Measurements from ENCODE around the gene ZNF438. TPM values are rescaled to one million over a fixed set of nuclear protein-coding genes. Genes with fewer than 3 reads are reported as not detected.
A peak's percentile ranks its signal among the peaks of the same experiment; 100 is the strongest.

Gene ZNF438
- total and polyA plus RNA-seq, 4 donors = 7.8 to 19.2 (median 10.2) TPM

GRCh38 chr10:30857803-30858202 lies 173.9 kb downstream of the ZNF438 start:
- Histone ChIP-seq H3K9ac (ENCODE audit: insufficient read depth in 1 of 2, low read length in 2 of 2) (no peak overlapping the region), H3K27ac (ENCODE audit: low read depth in 1 of 2, low read length in 1 of 2) (peak overlapping the region; percentile 77 to 80), H3K27me3 (ENCODE audit: control insufficient read depth in 3 of 3, insufficient read depth in 3 of 3, low read length in 2 of 3) (no peaks in the 10 kb centered on the region), H3K9me3 (ENCODE audit: control insufficient read depth in 4 of 4, insufficient read depth in 3 of 4, low read length in 3 of 4) (no peaks in the 10 kb centered on the region), H3K4me3 (no peak overlapping the region), H3K4me1 (ENCODE audit: control insufficient read depth in 5 of 5, insufficient read depth in 5 of 5, low read length in 5 of 5) (peaks cover 0 to 30% (median 6%) of the 10 kb centered on the region in 5 donors), H3K36me3 (ENCODE audit: control insufficient read depth in 4 of 4, insufficient read depth in 4 of 4, low read length in 4 of 4) (no peaks in the 10 kb centered on the region)
- 23 to 35% methylated on average over 3 of the region's 3 CpGs for WGBS, 2 donors
- ATAC-seq (ENCODE audit: insufficient read depth, low FRiP score) (peak; percentile 38), DNase-seq (peak; percentile 49 to 84 (median 73))
- no peak for TF ChIP-seq CTCF (IDR thresholded peaks at IDR 0.05; ENCODE audit: control extremely low read depth, extremely low read depth)

GRCh38 chr10:30855131-30855530 lies 176.5 kb downstream of the ZNF438 start:
- Histone ChIP-seq H3K27ac (ENCODE audit: low read depth in 1 of 2, low read length in 1 of 2) (no peak overlapping the region), H3K4me3 (no peak overlapping the region), H3K36me3 (ENCODE audit: control insufficient read depth in 4 of 4, insufficient read depth in 4 of 4, low read length in 4 of 4) (peaks cover 0 to 2% (median 0%) of the 10 kb centered on the region in 4 donors), H3K9me3 (ENCODE audit: control insufficient read depth in 4 of 4, insufficient read depth in 3 of 4, low read length in 3 of 4) (no peaks in the 10 kb centered on the region), H3K4me1 (ENCODE audit: control insufficient read depth in 5 of 5, insufficient read depth in 5 of 5, low read length in 5 of 5) (peaks cover 0 to 6% (median 6%) of the 10 kb centered on the region in 5 donors), H3K27me3 (ENCODE audit: control insufficient read depth in 3 of 3, insufficient read depth in 3 of 3, low read length in 2 of 3) (no peaks in the 10 kb centered on the region), H3K9ac (ENCODE audit: insufficient read depth in 1 of 2, low read length in 2 of 2) (no peak overlapping the region)
- 89 to 90% methylated on average over 5 of the region's 5 CpGs for WGBS, 2 donors
- ATAC-seq (ENCODE audit: insufficient read depth, low FRiP score) (no peak), DNase-seq (no peak)
- no peak for TF ChIP-seq CTCF (IDR thresholded peaks at IDR 0.05; ENCODE audit: control extremely low read depth, extremely low read depth)

GRCh38 chr10:30854656-30855055 lies 177.0 kb downstream of the ZNF438 start:
- WGBS, 2 donors = 31 to 39% methylated on average over 4 of the region's 4 CpGs
- Histone ChIP-seq H3K27me3 (ENCODE audit: control insufficient read depth in 3 of 3, insufficient read depth in 3 of 3, low read length in 2 of 3) (no peaks in the 10 kb centered on the region), H3K9me3 (ENCODE audit: control insufficient read depth in 4 of 4, insufficient read depth in 3 of 4, low read length in 3 of 4) (no peaks in the 10 kb centered on the region), H3K4me1 (ENCODE audit: control insufficient read depth in 5 of 5, insufficient read depth in 5 of 5, low read length in 5 of 5) (peaks cover 0 to 6% (median 6%) of the 10 kb centered on the region in 5 donors), H3K36me3 (ENCODE audit: control insufficient read depth in 4 of 4, insufficient read depth in 4 of 4, low read length in 4 of 4) (peaks cover 0 to 6% (median under 1%) of the 10 kb centered on the region in 4 donors), H3K27ac (ENCODE audit: low read depth in 1 of 2, low read length in 1 of 2) (no peak overlapping the region), H3K9ac (ENCODE audit: insufficient read depth in 1 of 2, low read length in 2 of 2) (no peak overlapping the region), H3K4me3 (no peak overlapping the region)
- TF ChIP-seq CTCF (IDR thresholded peaks at IDR 0.05; ENCODE audit: control extremely low read depth, extremely low read depth) = no peak
- DNase-seq (no peak), ATAC-seq (ENCODE audit: insufficient read depth, low FRiP score) (no peak)

DNA sequence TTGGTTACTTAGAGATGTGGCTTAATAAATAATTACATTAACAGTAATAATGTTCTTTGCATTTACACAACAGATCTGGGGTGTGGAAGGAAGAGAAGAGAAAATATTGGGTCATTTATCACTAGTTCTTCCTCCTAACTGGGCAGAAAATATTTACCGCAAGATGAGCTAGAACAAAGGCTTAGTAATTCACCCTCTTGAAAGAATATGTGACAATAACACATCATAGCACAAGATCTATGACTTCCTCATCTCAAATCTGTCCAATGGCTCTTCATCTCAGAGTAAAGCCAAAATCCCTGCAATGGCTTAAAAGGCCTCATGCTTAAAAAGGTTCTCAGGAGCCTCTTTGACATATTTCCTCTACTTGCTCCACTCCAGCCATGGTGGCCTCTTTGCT lies 178.6 kb downstream of the ZNF438 start:
- no peak for ATAC-seq (ENCODE audit: insufficient read depth, low FRiP score)
- DNase-seq = no peak
- Histone ChIP-seq H3K9me3 (ENCODE audit: control insufficient read depth in 4 of 4, insufficient read depth in 3 of 4, low read length in 3 of 4) (no peaks in the 10 kb centered on the region), H3K27me3 (ENCODE audit: control insufficient read depth in 3 of 3, insufficient read depth in 3 of 3, low read length in 2 of 3) (no peaks in the 10 kb centered on the region), H3K9ac (ENCODE audit: insufficient read depth in 1 of 2, low read length in 2 of 2) (no peak overlapping the region), H3K4me1 (ENCODE audit: control insufficient read depth in 5 of 5, insufficient read depth in 5 of 5, low read length in 5 of 5) (peaks cover 0 to 6% (median 2%) of the 10 kb centered on the region in 5 donors), H3K36me3 (ENCODE audit: control insufficient read depth in 4 of 4, insufficient read depth in 4 of 4, low read length in 4 of 4) (peaks cover 0 to 12% (median 5%) of the 10 kb centered on the region in 4 donors), H3K4me3 (no peak overlapping the region), H3K27ac (ENCODE audit: low read depth in 1 of 2, low read length in 1 of 2) (no peak overlapping the region)
- no peak for TF ChIP-seq CTCF (IDR thresholded peaks at IDR 0.05; ENCODE audit: control extremely low read depth, extremely low read depth)
- WGBS, 2 donors = 64 to 76% methylated on average over 1 of the region's 1 CpG

Measured in lung (tissue), 12 donors.